HL-60/S4 treated with retinoic acid at 250 ng/mL for 4 days and 3 days (cell line): Measurements from ENCODE around the gene C10orf71.

Experiments used
- in situ Hi-C: fragments of 300-500 bp; cut with MboI; formaldehyde crosslinking; loops from 2 replicates; pipeline ENCODE4 v1.7.0; 2022; ENCODE audit warnings: low sequenced_read_pairs

C10orf71 gene

DNA sequence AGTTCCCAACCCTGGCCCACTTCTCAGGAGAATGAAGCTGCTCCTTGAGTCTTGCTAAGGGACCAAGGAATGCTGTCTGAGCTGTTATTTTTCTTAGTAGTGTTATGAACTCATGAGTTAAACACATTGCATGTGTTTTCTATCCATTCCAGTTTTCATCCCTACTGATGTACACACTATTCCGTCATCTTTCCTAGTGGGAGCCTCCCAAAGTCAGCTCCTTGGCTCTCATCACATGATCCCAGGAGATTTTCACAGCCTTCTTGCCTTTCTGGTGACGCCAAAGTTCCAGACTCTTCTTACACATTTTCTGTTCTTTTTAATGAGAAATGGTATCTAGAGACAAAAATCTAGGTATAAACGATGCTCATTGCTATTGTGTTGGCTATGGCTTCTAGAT, 8.4 kb upstream of the C10orf71 start:
- in situ Hi-C loops: no loop called here

DNA sequence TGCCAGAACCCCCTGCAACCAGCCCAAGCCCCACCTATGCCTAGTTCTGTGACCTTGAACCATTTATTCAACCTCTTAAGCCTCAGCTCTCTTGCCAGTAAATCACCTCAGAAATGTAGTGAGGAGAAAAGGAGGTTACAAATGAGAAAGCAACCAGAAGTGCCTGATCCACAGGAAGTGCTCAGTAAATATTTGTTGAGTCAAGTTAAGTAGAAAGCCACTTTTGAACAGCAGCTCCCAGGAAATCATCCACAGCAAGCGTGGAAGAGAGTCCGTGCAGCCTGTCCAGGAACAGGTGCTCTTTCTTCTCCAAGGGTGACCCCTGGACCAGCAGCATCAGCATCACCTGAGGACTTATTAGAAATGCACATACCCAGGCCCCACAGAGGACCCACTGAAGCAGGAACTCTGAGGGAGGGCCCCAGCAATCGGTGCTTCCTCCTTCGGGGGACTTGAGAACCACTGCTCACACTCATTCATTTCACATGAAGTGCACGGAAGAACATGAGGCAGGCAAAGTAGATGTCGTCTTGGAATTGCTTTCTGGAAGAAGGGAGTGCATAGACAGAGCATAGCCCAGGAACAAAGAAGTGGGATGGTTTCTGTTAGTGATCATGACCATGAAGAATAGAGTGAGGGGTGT, 6.3 kb upstream of the C10orf71 start:
- in situ Hi-C loops: no loop called here

DNA sequence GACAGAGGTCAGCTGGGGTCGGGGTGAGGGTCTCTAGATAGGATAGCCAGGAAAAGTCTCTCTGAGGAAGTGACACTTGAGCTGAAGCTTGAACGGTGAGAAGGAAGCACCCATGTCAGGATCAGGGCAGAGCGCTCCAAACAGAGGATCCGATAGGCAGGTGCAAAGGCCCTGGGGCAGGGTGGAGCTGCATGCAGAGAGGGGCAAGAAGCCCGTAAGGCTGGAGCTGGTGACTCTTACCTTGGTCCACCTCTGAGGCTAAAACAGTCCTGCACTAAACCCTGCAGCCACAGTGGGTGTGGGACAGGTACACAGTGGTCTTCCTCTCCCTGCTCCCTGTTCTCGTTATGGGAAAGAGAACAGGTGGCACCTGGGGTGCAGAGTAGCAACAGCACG, 5.8 kb upstream of the C10orf71 start:
- in situ Hi-C loops: no loop called here

DNA sequence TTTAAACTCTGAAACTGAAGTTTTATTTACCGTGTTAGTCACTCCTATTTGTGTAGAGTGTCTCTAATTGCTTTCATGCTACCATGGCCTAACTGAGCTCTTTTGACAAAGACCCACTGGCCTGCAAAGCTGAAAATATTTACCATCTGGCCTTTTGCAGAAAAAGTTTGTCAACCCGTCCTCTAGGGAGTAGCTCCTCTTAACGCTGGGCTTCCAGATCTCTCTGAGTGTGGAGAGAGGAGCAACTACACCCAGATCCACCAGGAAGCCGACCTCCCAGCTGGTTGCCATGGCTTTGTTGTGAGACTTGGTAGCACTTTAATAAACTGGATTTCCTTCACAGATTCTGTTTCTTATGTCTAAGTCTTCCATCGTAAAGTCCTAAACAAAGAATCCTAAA, 4.2 kb upstream of the C10orf71 start:
- in situ Hi-C loops: no loop called here

DNA sequence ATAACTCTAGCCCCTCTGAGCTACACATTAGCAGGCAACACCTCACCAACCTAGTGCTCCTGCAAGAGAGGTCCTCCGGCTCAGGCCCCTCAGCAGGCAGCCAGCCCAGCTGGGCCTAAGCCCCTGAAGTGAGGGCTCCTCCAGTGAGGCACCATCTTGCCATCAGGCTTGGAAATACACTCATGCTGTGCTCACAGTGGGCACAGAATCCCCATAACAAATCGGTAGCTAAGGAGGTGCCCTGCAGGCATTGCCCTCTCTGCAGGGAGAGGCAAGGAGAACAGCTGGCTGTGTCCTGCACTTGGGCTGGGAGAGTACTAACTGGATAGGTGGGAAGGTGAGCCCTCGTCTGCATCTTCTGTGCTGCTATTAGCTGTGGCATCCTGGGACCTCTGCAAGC, 3.7 kb upstream of the C10orf71 start:
- in situ Hi-C loops: no loop called here

DNA sequence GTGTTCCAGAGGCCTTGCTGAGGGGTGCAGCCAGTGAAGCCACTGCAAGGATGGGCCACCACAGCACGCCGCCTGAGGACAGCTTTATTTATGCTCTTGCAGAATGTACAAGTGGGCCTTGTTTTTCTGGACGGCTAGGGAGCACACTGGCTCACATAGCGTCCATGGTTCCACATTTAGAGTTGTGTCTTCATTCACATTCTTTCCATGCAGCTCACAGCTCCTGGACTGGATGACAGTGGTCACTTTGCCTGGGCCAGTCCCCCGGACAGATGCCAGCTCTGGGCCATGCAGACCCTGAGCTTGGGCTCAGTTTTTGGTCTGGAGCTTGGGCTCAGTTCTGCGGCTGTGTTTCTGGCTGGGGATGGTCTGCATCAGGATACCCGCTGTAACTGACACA, 2.6 kb upstream of the C10orf71 start:
- in situ Hi-C loops: no loop called here

DNA sequence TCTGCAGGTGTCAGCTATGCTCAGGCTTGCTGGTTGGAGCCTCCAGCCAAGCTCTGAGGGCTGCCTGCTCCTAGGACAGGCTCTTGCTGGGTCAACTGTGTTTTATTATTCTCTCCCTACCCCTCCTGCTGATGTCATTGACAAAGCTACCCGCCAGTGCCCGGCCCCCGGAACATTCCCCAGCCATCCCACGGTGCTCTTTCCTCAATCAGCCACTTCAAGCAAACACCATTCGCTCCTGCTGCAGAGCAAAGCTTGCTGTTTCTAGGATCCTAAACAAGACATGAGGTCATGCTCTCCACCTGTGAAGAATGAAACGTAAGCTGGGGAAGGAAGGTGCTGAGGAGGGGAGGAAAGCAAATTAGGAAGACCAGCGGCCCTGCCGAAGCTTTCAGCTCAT, 2.1 kb upstream of the C10orf71 start:
- in situ Hi-C loops: no loop called here

DNA sequence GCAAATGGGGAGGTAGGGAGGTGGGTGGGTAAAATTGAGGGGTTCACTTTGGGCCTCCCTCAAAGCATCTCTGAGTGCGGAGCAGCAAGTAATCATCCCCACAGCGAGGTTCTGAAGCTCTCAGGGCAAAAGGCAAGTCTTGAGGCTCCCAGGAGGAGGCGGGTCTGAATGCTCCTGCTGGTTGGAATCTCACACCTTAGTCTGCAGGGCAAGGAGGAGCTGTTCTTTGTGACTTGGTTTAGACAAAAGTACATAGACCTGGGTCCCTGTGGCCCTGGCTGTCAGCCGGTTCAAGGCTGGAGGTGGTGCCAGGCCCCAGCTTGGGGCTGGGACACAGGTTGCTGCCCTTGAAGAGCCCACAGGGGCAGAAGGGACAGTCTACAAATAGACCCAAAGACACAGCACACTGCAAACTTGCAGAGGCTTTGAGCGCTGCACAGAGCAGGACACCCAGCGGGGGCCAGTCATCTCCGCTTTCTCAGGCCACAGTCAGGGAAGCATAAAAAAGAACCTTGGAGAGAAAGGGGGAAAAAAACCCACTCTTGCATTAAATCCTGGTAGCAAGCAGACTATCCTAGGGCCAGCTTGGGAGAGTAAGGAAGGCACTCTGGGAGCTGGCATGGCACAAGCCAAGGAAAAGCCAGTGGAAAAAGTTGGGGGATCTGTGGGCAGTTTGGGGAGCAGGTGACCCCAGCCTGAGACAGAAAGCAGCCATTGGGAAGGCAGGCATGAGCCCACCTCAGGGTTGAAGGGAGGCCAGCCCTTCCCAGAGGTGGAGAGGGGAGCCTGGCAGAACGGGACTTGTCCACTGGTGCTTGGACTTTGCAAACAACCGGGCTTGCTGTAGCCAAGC, 926 bp upstream of the C10orf71 start:
- in situ Hi-C loops: no loop called here

DNA sequence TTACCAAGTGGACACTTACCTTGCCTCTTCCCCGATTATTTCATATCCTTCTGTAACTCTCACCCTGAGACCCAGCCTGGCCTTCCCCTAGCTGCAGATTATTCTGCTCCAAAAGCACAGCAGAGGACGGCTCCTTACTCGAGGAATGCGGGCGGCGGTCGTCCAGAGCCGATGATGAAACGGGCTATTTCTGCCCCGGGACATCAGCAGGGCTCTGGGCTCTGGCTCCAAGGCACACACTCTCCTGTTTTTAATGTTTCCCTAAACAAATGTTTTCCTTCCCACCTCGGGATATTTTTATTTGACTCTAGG, 343 bp upstream of the C10orf71 start:
- in situ Hi-C loops: no loop called here

DNA sequence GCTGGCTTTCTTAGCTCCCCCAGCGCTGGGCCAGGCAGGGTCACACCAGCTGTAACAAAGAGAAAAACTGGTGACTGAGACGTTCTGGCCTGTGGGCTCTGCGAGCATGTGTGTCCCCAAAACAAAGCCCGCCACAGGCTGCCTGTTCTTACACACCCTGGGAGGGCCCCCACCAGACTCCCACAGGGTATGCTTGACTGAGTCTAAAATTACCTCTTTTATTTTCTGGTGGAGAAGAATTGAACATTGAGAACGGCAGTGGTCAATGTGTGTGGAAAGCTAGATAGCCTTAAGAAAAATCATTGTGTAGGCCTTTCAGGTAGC, 808 bp downstream of the C10orf71 start:
- in situ Hi-C loops: no loop called here

DNA sequence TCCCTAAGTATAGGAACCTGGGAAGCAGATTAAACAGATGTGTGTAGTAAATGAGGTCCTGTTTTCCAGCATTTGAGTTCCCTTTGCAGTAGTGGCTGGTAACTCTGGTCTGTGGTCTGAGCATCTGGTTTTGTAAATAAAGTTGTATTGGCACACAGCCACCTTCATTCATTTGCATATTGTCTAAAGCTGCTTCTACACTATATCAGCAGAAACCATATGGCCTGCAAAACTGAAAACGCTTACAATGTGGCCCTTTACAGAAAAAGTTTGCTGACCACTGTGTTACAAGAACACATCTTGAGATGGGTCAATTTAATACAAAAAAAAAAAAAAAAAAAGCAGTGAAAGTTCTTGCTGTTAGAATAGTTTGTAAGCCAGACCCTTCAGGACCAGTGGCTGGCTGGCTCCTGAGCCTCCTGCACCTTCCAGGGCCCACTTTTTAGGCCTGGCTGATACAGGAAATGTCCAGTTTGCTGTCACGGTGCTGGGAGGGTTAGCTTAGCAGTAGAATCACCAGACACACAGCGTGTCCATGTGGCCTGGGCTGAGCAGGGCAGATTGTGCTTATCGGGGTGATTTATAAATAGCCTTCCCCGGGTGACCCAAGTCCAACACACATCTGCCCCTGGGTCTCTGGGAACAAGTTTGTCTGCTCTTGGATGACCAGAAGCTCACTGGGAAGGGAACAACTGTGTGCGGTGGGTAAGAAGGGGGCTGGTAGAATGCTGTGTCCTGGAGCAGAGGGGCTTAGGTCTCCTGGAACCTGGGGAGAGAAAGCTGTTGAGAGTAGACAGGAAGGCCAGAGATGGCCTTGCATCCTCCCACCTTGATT, 1.4 kb downstream of the C10orf71 start:
- in situ Hi-C loops: no loop called here

DNA sequence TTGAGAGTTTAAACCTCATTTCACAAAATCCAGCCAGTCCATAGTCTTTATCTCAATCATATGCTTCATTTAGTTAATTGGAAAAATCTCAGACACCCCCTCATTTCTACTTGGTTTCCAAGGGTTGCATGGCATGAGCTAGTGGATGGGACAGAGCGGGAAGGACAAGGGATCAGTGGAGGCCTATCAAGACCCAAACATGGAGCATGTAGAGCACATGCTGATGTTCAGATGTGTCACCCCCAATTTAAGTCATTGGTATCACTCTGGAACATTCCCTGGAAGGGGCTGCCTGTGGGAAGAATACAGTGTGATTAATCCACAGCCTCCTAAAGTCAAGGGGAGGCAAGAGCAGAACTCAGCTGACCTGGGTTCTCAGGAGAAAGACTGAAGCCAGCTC, 2.3 kb downstream of the C10orf71 start:
- in situ Hi-C loops: no loop called here

DNA sequence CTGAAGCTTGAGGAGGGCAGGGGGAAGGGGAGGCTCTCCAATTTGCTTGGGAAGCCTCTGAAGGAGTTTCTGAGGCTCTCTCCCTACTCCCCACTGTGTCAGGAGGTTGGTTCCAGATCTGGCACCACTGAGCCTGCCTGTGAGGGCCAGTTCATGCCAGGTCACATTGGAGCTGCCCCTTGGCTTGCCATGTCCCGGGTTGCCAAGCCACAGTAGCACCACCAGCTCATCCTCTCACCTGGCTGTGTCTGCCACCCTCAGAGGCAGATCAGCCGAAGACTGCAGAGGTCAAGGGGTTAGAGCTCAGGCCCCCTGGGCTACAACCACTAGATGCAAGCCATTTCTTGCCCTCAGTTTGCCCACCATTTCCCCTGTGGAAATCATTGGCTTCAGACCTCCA, 3.1 kb downstream of the C10orf71 start:
- in situ Hi-C loops: no loop called here

DNA sequence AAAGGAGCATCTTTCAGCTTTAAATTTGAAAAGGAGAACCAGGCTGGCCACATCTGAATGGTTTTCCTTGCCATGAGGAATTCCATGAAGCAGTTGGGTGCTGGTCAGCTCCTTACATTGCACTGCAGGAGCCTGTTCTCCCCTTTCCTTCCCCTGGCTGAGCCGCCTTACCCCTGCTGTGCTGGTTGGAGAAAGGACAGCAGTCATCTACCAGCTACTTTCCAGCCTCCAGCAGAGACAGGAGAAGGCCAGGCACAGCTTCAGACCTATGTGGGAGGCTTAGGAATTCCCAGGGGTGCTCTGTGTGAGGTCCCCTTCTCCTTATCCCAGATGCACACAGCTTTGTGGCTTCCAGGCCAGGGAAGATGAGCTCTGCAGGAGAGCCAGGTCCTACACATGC, 4.7 kb downstream of the C10orf71 start:
- in situ Hi-C loops: no loop called here

DNA sequence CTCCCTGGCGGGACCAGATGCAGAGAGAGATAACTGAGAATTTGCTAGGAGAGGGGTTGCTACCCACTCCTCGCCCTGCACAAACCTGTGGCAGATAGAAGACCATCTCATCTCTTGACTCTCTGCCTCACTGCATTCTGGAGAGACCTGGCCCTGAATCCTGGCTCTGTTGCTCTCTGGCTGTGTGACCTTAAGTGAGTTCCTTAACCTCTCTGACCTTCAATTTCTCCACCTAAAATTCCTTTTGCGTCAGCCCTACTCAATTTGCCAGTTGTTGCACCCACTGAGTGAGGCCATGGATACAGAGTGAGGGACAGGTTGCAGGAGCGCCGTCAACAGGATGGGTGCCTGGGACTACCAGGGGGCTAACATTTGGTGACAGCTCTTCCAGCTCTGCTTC, 5.2 kb downstream of the C10orf71 start:
- in situ Hi-C loops: no loop called here

DNA sequence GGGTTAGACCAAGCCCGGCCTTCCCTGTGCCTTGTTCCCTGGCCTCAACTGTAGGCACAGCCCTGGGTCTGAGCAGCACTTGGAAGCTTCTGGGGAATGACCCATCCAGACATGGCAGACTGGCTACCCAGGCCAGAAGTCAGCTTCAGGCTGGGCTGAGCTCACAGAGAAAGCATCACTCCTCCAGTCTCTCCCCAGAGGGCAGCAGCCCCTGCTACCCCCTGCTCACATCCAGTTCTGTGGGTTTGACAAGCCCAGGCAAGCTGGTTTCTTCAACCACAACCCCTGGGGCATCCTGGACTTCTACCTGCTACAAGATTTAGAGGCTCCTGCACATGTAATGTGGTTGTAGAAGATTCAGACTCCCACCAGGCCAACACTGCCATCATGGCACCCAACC, 9.0 kb downstream of the C10orf71 start:
- in situ Hi-C loops: no loop called here

DNA sequence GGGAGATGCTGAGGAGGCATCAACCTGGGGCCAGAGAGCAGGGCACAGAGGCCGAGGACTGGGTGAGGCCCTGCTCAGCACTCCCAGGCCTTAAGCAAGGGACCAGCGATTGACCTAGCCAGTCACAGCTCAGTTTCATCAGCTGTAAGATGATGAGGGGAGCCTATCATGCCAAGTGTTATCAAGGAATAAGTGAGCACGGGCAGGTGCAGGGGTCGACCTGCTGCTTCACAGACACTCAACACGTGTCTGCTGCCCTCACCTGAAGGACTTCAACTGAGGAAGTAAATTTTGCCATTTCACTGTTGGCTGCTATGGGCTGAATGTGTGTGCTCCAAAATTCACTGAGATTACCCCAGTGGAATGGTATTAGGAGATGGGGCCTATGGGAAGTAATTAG, 9.9 kb downstream of the C10orf71 start:
- in situ Hi-C loops: no loop called here

DNA sequence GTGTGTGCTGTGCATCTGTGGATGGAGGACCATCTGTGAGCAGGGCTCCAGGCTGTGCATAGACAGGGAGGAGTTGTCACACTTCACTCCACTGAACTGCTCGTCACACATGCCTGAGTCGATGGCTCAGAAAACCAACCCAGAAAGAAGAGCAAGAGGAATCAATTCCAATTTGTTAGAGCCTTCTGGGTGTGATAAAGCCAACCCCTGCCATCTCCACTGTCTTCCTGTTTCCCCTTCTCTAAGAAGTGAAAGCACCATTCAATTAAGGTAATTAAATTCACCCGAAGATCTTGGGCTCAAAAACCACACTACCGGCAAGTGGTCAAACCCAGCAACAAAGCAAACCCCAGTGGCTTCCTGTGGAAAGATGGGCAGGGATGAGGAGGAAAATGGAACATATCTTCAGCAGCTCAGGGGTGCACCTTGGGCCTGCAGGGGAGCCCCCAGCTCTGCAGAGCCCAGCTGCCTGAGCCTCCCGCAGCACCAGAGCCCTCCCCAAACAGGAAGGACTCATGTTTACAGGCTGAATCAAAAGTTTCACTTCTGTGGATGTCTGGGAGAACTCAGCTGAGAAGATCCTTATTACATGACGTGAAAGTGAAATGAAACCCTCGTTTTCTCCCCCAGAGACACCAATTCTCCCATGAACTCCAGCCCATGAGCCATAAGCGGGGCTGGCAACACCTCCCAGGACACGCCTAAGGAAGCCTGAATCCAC, 10.9 kb downstream of the C10orf71 start:
- in situ Hi-C loops: no loop called here

DNA sequence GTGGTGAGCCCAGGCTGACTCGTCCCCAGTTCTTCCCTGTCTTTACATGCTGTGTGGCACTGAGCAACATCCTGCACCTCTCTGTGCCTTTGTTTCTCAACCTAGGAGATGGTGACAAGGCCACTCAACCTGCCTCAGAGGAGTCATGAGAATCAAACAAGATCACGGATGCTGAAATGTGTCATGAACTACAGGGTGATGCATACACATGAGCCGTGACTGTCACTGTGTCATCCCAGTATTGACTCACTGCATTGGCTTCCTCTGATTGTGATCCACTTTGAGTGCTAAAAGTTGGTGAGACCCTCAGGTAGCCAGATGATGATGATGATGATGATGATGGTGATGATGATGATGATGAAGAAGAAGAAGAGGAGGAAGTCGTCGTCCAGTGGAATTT, 11.5 kb downstream of the C10orf71 start:
- in situ Hi-C loops: no loop called here

DNA sequence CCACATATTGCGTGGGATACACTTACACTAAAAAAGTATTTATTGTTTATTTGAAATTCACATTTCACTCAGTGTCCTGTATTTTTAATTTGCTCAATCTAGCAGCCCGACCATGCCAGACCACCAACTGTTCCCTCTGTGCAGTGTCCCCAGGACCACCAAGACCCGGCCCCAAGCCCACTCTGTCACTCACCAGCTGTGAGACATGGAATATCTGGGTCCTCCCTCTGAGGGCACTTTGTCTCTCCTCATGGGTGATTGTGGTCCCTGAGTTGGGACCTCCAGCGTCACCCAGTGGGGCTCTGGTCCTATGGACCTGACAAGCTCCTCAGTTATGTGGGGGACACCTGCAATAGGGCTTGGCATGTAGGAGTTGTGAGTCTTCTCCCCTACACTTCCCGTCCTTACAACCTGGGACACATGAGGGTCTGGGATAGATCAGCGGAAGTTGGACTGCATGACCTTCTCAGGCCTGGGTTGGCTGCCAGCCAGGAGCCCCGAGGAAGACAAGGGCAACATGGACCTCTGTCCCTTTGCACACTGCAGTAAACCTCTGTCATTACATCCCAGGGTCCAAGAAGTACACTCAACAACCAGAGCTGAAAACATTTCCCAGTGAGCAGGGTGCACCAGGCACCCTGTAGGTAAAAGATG, 12.1 kb downstream of the C10orf71 start:
- in situ Hi-C loops: no loop called here
